Activated CD4-positive, alpha-beta T cell treated with anti-CD3 and anti-CD28 coated beads for 4 hours (primary cell): ENCODE results near the gene ERVMER34-1.

Experiments
- DNase-seq, 2 donors: peaks; one replicate each; pipeline ENCODE4 v3.0.0-alpha.2; 2020

The ERVMER34-1 gene

GRCh38 chr4:52750819-52751486, at the start of gene ERVMER34-1:
TSS of gene ERVMER34-1 (minus strand) at chr4:52751425. CDS start at chr4:52745520, 5,905 bp downstream.
- peak in 1 of 2 donors; percentile 2 for DNase-seq

- no peak for DNase-seq
These were observed 48.6 kb upstream of the ERVMER34-1 start for GRCh38 chr4:52799813-52800212.

GRCh38 chr4:52795533-52795932, 44.3 kb upstream of the ERVMER34-1 start:
- DNase-seq: no peak

- DNase-seq: no peak
These were observed 40.7 kb upstream of the ERVMER34-1 start for GRCh38 chr4:52791936-52792335.

- DNase-seq: no peak
These were observed 38.5 kb upstream of the ERVMER34-1 start for GRCh38 chr4:52789774-52790173.

- no peak for DNase-seq
These were observed 37.6 kb upstream of the ERVMER34-1 start for GRCh38 chr4:52788806-52789205.

- no peak for DNase-seq
These were observed 31.8 kb upstream of the ERVMER34-1 start for GRCh38 chr4:52783069-52783468.

GRCh38 chr4:52780617-52781354, 29.6 kb upstream of the ERVMER34-1 start:
- DNase-seq: no peak

- DNase-seq: no peak
These were observed 29.0 kb upstream of the ERVMER34-1 start for GRCh38 chr4:52780206-52780605.

GRCh38 chr4:52760256-52760655, 9.0 kb upstream of the ERVMER34-1 start:
- no peak for DNase-seq

GRCh38 chr4:52755426-52755825, 4.2 kb upstream of the ERVMER34-1 start:
- DNase-seq: no peak

- no peak for DNase-seq
These were observed 1.7 kb upstream of the ERVMER34-1 start for GRCh38 chr4:52752936-52753335.

GRCh38 chr4:52751487-52751911, 274 bp upstream of the ERVMER34-1 start:
- DNase-seq: no peak

GRCh38 chr4:52750213-52750612, 1.0 kb downstream of the ERVMER34-1 start:
- no peak for DNase-seq

GRCh38 chr4:52748432-52748831, 2.8 kb downstream of the ERVMER34-1 start:
- DNase-seq: no peak

- no peak for DNase-seq
These were observed 6.6 kb downstream of the ERVMER34-1 start for GRCh38 chr4:52744588-52744987.

GRCh38 chr4:52743444-52744019, 7.7 kb downstream of the ERVMER34-1 start:
- DNase-seq: no peak

- no peak for DNase-seq
These were observed 21.6 kb downstream of the ERVMER34-1 start for GRCh38 chr4:52729586-52729985.

- DNase-seq: no peak
These were observed 22.5 kb downstream of the ERVMER34-1 start for GRCh38 chr4:52728691-52729240.

- DNase-seq: no peak
These were observed 24.2 kb downstream of the ERVMER34-1 start for GRCh38 chr4:52726826-52727580.

GRCh38 chr4:52721968-52722815, 29.0 kb downstream of the ERVMER34-1 start:
- peak; percentile 87 to 89 for DNase-seq

GRCh38 chr4:52718123-52718522, 33.1 kb downstream of the ERVMER34-1 start:
- no peak for DNase-seq
